Activated naive CD4-positive, alpha-beta T cell treated with anti-CD3 and anti-CD28 coated beads, Interleukin-2, amount 50 U/mL, for 16 hours (primary cell): ENCODE measurements around the gene GDAP2.

Experiments used
- DNase-seq: peaks from one replicate; pipeline ENCODE4 v3.0.0-alpha.2; 2020

Gene GDAP2

GRCh38 chr1:117838911-117839310, 90.5 kb downstream of the GDAP2 start:
- no peak for DNase-seq

DNA sequence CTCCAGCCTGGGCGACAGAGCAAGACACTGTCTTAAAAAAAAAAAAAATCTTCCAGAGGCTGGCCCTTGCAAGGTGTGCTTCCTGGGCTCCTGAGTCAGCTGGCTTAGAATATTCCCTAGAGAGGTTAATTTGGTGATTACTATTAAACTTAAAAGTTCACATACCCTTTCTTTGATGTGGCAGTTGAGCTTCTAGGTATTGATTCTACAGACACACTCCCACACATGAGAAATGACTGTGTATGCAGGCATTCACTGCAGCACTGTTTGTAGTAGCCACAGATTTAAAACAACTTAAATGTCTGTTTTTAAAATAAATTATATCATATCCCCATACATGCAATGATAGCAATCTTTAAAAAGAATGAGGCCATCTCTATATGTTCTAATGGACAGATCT, 93.4 kb downstream of the GDAP2 start:
- no peak for DNase-seq

DNA sequence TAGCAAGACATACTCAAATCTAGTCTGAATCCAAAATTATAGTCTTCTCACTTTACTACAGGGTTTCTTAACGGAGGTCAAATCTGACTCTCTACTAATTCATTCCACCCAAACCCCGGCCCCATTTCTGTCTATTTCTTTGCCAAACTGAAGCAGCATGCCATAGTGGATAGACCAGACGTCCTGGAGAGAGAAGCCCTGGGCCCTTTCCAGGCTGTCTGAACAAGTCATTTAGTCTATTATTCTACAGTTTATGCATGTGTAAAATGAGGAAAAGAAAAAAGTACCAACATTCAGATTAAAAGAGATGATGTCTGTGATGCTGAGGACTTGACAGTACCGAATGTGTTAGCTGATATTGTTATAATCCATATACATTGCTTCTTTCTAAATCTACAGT, 95.0 kb downstream of the GDAP2 start:
- DNase-seq = no peak

- DNase-seq = no peak
Observed at GRCh38 chr1:117832453-117832852, 97.0 kb downstream of the GDAP2 start.

GRCh38 chr1:117830222-117830621, 99.2 kb downstream of the GDAP2 start:
- DNase-seq = no peak

GRCh38 chr1:117828201-117828600, 101.2 kb downstream of the GDAP2 start:
- no peak for DNase-seq

DNA sequence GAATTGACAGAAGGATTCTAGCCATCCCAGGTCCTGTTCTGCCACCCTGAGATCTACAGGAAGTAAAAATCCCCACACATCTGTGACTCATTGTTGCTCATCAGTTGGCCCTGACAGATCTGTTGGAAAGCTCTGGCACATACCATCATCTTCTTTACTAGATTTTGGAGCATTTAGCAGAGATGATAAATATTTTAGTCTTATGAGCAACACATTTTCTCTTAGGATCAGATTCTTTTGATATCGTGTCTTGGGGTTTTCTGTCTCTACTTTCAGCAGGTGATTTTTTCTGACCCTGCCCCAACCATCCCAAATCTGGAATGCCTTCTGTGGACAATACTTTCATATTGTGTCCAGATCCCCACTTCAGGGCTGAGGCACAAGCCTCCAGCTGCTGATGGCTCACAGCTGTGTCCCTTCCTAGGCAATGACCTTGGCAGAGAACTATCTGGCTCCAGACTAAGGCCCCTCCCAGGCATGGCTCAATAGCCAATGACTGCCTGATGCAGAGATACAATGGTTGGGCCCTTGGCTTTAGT, 102.8 kb downstream of the GDAP2 start:
- DNase-seq = no peak

DNA sequence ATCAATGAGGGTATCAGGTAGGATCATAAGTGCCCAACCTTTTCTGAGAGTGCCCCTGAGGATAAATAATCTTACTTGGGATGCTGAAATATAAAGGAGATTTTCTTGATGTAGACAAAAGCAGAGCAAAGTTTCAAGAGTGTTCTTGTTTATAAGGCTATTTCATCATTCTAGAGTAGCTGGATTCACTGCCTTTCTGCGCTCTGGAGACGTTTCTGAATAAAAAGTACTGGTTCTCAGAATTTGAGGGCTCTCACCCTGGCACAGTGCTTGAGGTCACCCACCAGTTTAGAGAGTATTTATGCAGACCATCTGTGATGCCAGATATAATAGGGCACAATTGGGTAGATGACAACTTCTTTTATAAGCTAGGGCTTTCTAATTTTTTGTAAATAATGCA, 103.3 kb downstream of the GDAP2 start:
- no peak for DNase-seq

- no peak for DNase-seq
Observed at GRCh38 chr1:117825414-117825813, 104.0 kb downstream of the GDAP2 start.

GRCh38 chr1:117824616-117825015, 104.8 kb downstream of the GDAP2 start:
- DNase-seq = no peak

GRCh38 chr1:117821774-117822482, 107.5 kb downstream of the GDAP2 start:
- no peak for DNase-seq

DNA sequence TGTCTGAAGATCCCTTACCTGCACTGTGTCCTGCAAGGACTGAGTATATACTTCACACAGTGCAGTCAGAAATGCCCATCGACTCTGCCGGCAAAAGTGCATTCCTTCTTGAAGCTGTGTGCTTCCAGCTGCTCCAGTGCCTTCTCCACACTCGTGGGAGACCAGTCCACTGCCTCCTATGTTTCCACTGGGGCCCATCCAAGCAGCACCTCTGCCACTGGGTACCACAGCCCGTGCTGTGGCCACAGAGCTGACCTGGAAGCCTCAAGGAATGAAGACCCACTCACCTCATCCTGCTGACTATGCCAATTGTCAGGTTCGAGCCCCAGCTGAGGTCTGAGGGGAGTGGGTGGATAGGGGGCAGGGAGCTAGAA, 108.1 kb downstream of the GDAP2 start:
- DNase-seq = no peak

DNA sequence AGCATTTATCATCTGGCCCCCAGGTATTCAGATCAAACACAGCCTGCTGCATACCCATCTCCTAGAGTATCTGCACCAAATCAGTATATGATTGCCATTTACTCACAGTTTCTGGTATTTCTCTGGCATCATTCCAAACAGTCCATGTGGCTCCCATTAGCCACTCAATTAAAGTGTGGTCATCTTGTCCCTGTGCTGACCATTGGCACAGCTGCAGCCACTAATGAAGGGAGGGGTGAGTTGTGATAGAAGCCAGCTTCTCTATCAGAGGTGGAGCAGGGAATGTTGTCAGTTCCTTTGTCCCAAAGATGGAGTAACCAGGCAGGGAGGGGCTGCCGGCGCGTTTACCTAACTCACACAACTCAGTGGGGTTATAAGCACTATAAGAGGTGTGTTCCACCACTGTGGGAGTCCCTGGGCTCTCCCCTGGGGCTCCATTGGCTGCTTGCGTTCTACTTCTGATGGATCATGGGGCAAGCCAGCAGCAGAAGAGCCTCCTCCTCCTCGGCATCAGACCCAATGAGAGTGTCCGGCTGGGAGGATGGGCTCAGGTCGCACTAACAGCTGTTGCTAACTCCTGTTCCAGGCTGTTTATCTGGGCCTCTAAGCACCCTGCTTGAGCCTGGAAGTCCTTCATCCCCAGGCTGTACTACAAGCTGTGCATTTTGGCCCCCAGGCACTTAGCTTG, 108.6 kb downstream of the GDAP2 start:
- no peak for DNase-seq

DNA sequence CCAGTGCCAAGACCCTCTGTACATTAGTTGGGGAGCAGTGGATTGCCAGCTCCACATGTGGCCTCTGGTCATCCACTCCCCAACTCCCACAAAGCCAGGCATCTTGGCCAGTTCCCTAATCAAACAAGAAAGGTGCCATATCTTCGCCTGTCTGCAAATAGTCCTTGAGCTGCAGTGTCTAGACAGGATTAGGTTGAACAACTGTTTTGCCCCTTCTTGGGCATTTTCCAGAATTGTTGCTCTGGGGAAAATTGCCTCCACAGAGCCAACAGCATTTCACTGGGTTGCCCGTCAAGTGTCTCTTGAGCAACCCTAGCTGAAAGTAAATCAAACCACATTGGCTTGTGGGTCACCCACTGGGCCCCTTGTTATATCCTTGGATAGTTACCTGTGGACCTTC, 109.3 kb downstream of the GDAP2 start:
- no peak for DNase-seq

DNA sequence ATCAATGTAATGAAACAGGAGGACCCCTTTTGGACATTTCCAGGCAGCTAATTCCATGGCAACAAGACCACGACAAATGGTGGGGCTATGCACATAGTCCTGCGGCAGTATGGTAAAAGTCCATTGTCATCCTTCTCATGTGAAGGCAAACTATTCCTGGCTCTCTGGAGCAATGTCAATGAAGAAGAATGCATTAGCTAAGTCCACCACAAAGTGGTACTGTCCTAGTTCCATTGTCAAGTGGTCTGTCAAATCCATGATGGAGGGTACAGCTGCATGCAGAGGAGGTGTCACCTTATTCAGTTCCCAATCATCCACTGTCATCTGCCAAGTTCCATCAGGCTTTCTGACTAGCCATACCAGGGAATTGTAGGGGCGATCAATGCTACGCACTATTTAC, 110.1 kb downstream of the GDAP2 start:
- no peak for DNase-seq

GRCh38 chr1:117818456-117818855, 111.0 kb downstream of the GDAP2 start:
- DNase-seq = no peak

DNA sequence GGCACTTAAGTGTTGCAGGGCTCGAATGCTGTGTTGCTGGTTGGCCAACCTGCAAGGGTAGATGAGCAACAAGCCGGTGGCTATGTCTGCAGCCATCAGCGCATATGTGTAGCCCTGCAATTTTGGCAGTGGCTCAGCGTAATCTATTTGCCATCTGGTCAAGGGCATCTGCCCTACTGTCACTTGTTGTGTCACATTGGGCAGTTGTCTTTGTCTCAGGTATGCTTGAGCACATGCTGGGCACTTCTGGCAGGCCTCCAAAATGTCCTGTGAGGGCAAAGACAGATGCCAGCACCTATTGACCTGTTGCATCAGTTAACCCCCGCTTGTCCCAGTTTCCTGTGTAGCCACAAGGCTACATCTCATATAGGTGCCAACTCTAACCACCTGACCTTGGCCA, 111.8 kb downstream of the GDAP2 start:
- no peak for DNase-seq

GRCh38 chr1:117815926-117816325, 113.5 kb downstream of the GDAP2 start:
- no peak for DNase-seq

DNA sequence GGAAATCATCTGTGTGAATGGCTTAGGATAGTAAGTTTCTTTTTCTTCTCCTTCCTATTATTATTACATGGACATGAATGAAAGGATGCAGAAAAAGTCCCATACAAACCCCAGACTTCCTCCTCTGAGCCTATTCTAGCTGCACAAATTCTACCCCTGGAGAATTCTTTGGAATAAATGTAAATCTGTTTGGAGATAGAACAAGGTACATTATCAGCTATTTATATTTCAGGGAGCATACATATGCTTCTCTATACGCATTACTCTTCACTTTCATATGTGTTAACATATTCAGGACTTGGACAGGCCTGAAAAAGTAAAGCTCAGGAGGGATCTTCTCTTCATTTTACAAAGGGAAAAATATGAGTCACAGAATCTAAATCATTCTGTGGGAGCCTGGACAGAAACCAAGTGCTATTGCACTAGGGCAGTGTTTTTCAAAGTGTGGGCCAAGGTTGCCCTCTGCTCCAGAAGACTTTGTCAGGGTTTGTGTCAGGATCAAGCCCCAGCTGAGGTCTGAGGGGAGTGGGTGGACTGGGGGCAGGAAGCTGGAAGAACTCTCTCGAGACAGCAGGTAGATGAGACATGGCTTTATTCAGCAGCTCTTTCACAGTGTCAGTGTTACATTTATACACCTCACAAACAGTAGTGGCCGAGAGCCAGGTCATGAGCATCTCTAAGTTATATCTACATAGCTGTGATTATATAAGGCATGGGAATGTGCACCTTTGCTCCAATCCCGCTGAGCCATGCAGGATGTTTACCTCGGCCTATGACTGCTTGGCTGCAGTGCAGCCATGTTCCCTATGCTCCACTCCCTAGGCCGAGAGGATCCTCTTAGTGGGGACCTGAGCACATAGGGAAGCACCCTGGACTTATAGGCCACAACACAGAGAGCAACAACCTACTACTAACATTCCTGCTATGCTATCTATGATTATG, 114.3 kb downstream of the GDAP2 start:
- no peak for DNase-seq
